Measurements from ENCODE around the gene RNF167.

RNF167 gene

GRCh38 chr17:4939796-4940554, at the start of gene RNF167, which contains the start of gene SLC25A11:
TSS of gene RNF167 (plus strand) at chr17:4940268. CDS start at chr17:4940910, 642 bp downstream.
TSS of gene SLC25A11 (minus strand) at chr17:4940046. CDS start at chr17:4939910, 136 bp downstream.
- peak; percentile 94 to 97 for DNase-seq (ENCODE audit: low read depth in 2 of 2)

GRCh38 chr17:4891411-4892410, 48.4 kb upstream of the RNF167 start:
- DNase-seq (ENCODE audit: low read depth in 2 of 2) = no peak

GRCh38 chr17:4892499-4893221, 47.4 kb upstream of the RNF167 start:
- DNase-seq (ENCODE audit: low read depth in 2 of 2) = no peak

- DNase-seq (ENCODE audit: low read depth in 2 of 2) = no peak
Measured at GRCh38 chr17:4893272-4893671, 46.8 kb upstream of the RNF167 start.

- no peak for DNase-seq (ENCODE audit: low read depth in 2 of 2)
Measured at GRCh38 chr17:4893721-4894560, 46.1 kb upstream of the RNF167 start.

- DNase-seq (ENCODE audit: low read depth in 2 of 2) = no peak
Measured at GRCh38 chr17:4895121-4895520, 44.9 kb upstream of the RNF167 start.

GRCh38 chr17:4895657-4896331, 44.3 kb upstream of the RNF167 start:
- DNase-seq (ENCODE audit: low read depth in 2 of 2) = no peak

GRCh38 chr17:4896332-4897197, 43.5 kb upstream of the RNF167 start:
- no peak for DNase-seq (ENCODE audit: low read depth in 2 of 2)

- DNase-seq (ENCODE audit: low read depth in 2 of 2) = no peak
Measured at GRCh38 chr17:4897198-4897687, 42.8 kb upstream of the RNF167 start.

- no peak for DNase-seq (ENCODE audit: low read depth in 2 of 2)
Measured at GRCh38 chr17:4897785-4898184, 42.3 kb upstream of the RNF167 start.

- DNase-seq (ENCODE audit: low read depth in 2 of 2) = no peak
Measured at GRCh38 chr17:4898351-4898750, 41.7 kb upstream of the RNF167 start.

GRCh38 chr17:4898927-4899326, 41.1 kb upstream of the RNF167 start:
- no peak for DNase-seq (ENCODE audit: low read depth in 2 of 2)

- DNase-seq (ENCODE audit: low read depth in 2 of 2) = peak; percentile 89 to 96
Measured at GRCh38 chr17:4899341-4900230, 40.5 kb upstream of the RNF167 start, which contains the start of gene C17orf107. TSS of gene C17orf107 (plus strand) at chr17:4899536. CDS start at chr17:4899763, 227 bp downstream.

GRCh38 chr17:4900231-4901107, 39.6 kb upstream of the RNF167 start:
- DNase-seq (ENCODE audit: low read depth in 2 of 2) = no peak

- DNase-seq (ENCODE audit: low read depth in 2 of 2) = no peak
Measured at GRCh38 chr17:4901108-4901647, 38.9 kb upstream of the RNF167 start.

GRCh38 chr17:4901648-4902344, 38.3 kb upstream of the RNF167 start:
- DNase-seq (ENCODE audit: low read depth in 2 of 2) = no peak

Measured in stimulated activated CD4-positive, alpha-beta T cell treated with anti-CD3 and anti-CD28 coated beads, Interleukin-15, amount 100 ng/mL, for 48 hours (primary cell).